Suprapubic skin (tissue), 3 donors: Measurements from ENCODE around the gene NHSL1.

ENCODE experiments used
- EP300 ChIP-seq: sonication (generic); formaldehyde crosslinking; IDR thresholded peaks from one replicate; pipeline ENCODE4 v1.6.1; 2017; ENCODE audit warnings: antibody characterized with exemption
- TF ChIP-seq, protein P1 (sequence below), 2 donors: fragments of 200-600 bp in 1 of 2; fragments of 450-650 bp in 1 of 2; sonication (generic) in 1 of 2; IDR thresholded peaks; one replicate each; pipeline ENCODE4 v1.5.1; 2016 to 2019; ENCODE audit warnings: antibody characterized with exemption in 2 of 2, mild to moderate bottlenecking in 1 of 2, moderate library complexity in 1 of 2

DNA sequence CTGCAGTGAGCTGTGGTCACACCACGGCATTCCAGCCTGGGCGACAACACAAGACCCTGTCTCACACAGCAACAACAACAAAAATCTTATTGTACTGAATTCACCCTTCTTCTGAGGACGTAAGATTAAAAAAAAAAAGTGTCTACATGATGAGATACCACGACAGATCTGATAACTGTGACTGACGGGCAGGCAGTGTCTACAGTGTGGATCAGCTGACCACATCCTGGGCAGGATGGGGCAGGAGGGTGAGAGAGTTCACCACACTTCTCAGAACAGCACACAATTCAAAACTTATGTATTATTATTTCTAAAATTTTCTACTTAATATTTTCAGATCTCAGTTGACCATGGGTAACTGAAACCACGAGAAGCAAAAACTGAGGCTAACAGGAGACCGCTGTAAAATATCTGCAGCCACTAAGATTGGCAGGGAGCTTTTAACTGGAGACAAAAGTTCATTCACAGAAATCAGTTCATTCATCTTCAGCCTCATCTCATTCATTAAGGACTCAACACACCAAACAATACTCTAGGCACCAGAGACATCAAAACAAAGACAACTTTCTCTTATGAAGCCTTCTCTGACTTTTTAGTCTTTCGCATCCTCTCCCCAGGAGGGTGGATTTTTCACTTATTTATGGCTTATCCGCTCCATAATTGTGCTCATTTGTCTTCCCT, 15.7 kb upstream of the NHSL1 start:
- TF ChIP-seq, protein P1, sequence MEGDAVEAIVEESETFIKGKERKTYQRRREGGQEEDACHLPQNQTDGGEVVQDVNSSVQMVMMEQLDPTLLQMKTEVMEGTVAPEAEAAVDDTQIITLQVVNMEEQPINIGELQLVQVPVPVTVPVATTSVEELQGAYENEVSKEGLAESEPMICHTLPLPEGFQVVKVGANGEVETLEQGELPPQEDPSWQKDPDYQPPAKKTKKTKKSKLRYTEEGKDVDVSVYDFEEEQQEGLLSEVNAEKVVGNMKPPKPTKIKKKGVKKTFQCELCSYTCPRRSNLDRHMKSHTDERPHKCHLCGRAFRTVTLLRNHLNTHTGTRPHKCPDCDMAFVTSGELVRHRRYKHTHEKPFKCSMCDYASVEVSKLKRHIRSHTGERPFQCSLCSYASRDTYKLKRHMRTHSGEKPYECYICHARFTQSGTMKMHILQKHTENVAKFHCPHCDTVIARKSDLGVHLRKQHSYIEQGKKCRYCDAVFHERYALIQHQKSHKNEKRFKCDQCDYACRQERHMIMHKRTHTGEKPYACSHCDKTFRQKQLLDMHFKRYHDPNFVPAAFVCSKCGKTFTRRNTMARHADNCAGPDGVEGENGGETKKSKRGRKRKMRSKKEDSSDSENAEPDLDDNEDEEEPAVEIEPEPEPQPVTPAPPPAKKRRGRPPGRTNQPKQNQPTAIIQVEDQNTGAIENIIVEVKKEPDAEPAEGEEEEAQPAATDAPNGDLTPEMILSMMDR (IDR thresholded peaks at IDR 0.05) = no peak
- TF ChIP-seq EP300 = no peak
